Erythroblast (primary cell): ENCODE measurements around the gene TTC39B.

Source experiments
- GATA1 ChIP-seq: IDR thresholded peaks from 2 replicates; pipeline ENCODE4 v1.6.1; 2011; ENCODE audit warnings: low read depth, mild to moderate bottlenecking, control low read depth, low read length, moderate library complexity
- POLR2A ChIP-seq: IDR thresholded peaks from 2 replicates; pipeline ENCODE4 v1.6.1; 2011; ENCODE audit warnings: mild to moderate bottlenecking, low read length

DNA sequence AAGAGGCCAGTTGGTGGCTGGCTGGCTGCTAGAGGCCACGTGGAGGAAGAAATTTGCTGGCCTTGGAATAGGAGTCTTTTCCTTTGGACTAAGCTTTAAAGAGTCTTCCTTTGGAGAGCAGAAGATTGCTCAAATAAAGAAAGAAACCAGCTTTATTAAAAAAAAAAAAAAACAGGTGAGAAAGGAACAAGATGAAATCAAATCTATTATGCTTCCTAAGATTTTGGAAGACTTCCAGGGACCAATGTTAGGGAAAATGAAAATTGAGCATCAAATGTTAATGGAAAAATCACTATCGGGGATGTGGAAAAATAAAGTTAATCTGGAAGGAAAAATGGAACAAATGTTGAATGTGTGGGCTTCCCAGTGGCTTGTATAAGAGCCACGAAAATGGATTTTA lies 153.1 kb downstream of the TTC39B start:
- no peak for TF ChIP-seq POLR2A
- no peak for TF ChIP-seq GATA1
